Esophagus (tissue), 2 donors: ENCODE data around the gene PPP2R5C. TPM values are rescaled to one million over a fixed set of nuclear protein-coding genes. Genes with fewer than 3 reads are reported as not detected.
"Not testable (repeated sequence)": the region's sequence is repeated elsewhere in the genome, so short reads cannot be mapped to it uniquely, and the experiment has no call there.

ENCODE experiments used
- H3K27ac ChIP-seq, 2 donors: one replicate each; pipeline ENCODE4 v1.5.1; 2013; ENCODE audit warnings: low read depth in 2 of 2, mild to moderate bottlenecking in 2 of 2, inconsistent platforms in 1 of 2, low read length in 1 of 2, moderate library complexity in 1 of 2
- H3K27me3 ChIP-seq, 2 donors: one replicate each; pipeline ENCODE4 v1.6.1; 2013; ENCODE audit warnings: low read length in 2 of 2, control low read depth in 1 of 2, mild to moderate bottlenecking in 1 of 2; ENCODE audit not compliant: insufficient read depth in 2 of 2, control insufficient read depth in 1 of 2
- H3K36me3 ChIP-seq, 2 donors: one replicate each; pipeline ENCODE4 v1.6.1; 2013; ENCODE audit warnings: low read length in 1 of 2; ENCODE audit not compliant: control insufficient read depth in 2 of 2, insufficient read depth in 2 of 2
- H3K4me1 ChIP-seq, 2 donors: one replicate each; pipeline ENCODE4 v1.6.1; 2013; ENCODE audit warnings: low read length in 1 of 2; ENCODE audit not compliant: control insufficient read depth in 2 of 2, insufficient read depth in 2 of 2
- H3K4me3 ChIP-seq, 2 donors: one replicate each; pipeline ENCODE4 v1.5.1; 2013; ENCODE audit warnings: low read length in 2 of 2, mild to moderate bottlenecking in 2 of 2, low read depth in 1 of 2, moderate library complexity in 1 of 2
- H3K9me3 ChIP-seq, 2 donors: one replicate each; pipeline ENCODE4 v1.6.1; 2013; ENCODE audit warnings: mild to moderate bottlenecking in 2 of 2, low read depth in 1 of 2, low read length in 1 of 2, moderate library complexity in 1 of 2; ENCODE audit not compliant: control insufficient read depth in 2 of 2, insufficient read depth in 1 of 2
- WGBS, 2 donors: extraction: QIAGEN DNeasy Blood & Tissue Kit; methylation state at CpG; one replicate each; pipeline ENCODE4 v1.1.7; 2013; 5-methylcytosine and 5-hydroxymethylcytosine counted together
- polyA plus RNA-seq, 2 donors: library from polyadenylated mRNA; stranded (reverse); fragments of 200-250 nt; gene quantifications; one replicate each; pipeline ENCODE4 v1.2.3, GENCODE V29; 2013
- donor health status: healthy with polysubstance abuse.
- donor health status: Bipolar disorder and iron deficiency.

The PPP2R5C gene
- polyA plus RNA-seq, 2 donors: 64.8 to 87.3 TPM

DNA sequence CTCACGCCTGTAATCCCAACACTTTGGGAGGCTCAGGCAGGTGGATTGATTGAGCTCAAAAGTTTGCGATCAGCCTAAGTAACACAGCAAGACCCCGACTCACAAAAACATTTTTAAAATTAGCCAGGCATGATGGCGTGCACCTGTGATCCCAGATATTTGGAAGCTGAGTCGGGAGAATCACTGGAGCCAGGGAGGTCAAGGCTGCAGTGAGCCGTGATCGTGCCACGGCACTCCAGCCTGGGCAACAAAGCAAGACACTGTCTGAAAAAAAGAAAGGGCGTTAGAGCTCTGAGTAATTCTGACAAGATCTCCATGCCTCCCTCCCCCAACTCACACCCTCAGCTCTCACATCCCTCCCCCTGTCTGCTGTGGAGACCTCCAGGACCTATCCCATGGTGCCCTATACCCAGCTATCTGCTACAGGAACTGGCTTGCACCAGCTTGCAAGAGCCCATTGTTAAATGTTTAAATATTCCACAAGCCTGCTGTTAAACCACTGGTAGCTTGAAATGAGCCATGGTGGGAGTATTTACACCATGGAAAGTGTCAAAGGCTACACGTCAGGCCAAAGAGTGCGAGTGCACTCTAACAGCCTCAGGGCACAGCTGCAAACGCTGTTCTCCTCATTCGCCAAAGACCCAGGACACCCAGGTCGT is 35.1 kb upstream of the PPP2R5C start:
- Histone ChIP-seq H3K27me3 (no peaks in the 10 kb centered on the region), H3K4me1 (peaks cover 0 to 2% of the 10 kb centered on the region in 2 donors), H3K4me3 (no peak overlapping the region), H3K9me3 (no peaks in the 10 kb centered on the region), H3K36me3 (no peaks in the 10 kb centered on the region), H3K27ac (no peak overlapping the region)
- WGBS, 2 donors: 78 to 82% methylated on average over 14 of the region's 14 CpGs

- WGBS, 2 donors: 80 to 82% methylated on average over 8 of the region's 8 CpGs
- peaks cover 0 to 5% of the 10 kb centered on the region in 2 donors for H3K4me1 ChIP-seq
- H3K36me3 ChIP-seq: no peaks in the 10 kb centered on the region
- H3K4me3 ChIP-seq: no peak overlapping the region
- H3K27ac ChIP-seq: no peak overlapping the region
- H3K9me3 ChIP-seq: no peaks in the 10 kb centered on the region
- H3K27me3 ChIP-seq: no peaks in the 10 kb centered on the region
These were observed 34.6 kb upstream of the PPP2R5C start for GRCh38 chr14:101726954-101727302.

GRCh38 chr14:101727611-101728366 is 33.7 kb upstream of the PPP2R5C start:
- no peaks in the 10 kb centered on the region for H3K36me3 ChIP-seq
- whole genome bisulfite sequencing, 2 donors: 77 to 81% methylated on average over 7 of the region's 7 CpGs
- no peak overlapping the region for H3K4me3 ChIP-seq
- no peaks in the 10 kb centered on the region for H3K27me3 ChIP-seq
- H3K4me1 ChIP-seq: peaks cover 0 to 5% of the 10 kb centered on the region in 2 donors
- no peak overlapping the region for H3K27ac ChIP-seq
- no peaks in the 10 kb centered on the region for H3K9me3 ChIP-seq

DNA sequence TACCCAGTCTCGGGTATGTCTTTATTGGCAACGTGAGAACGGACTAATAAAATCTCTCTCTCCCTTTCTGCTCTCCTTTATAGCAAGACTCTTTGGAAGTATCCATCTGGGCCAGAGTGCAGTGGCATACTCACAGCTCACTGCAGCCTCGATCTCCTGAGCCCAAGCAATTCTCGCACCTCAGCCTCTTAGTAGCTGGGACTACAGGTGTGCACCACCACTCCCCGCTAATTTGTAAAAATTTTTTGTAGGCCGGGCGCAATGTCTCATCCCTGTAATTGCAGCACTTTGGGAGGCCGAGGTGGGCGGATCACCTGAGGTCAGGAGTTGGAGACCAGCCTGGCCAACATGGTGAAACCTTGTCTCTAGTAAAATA is 33.2 kb upstream of the PPP2R5C start:
- H3K9me3 ChIP-seq: peaks cover 0 to 3% of the 10 kb centered on the region in 2 donors
- peaks cover 0 to 5% of the 10 kb centered on the region in 2 donors for H3K4me1 ChIP-seq
- 92 to 93% methylated on average over 10 of the region's 10 CpGs for WGBS, 2 donors
- H3K27me3 ChIP-seq: no peaks in the 10 kb centered on the region
- H3K4me3 ChIP-seq: no peak overlapping the region
- no peaks in the 10 kb centered on the region for H3K36me3 ChIP-seq
- no peak overlapping the region for H3K27ac ChIP-seq

GRCh38 chr14:101729382-101729781 is 32.1 kb upstream of the PPP2R5C start:
- H3K4me3 ChIP-seq: no peak overlapping the region
- H3K27ac ChIP-seq: no peak overlapping the region
- H3K9me3 ChIP-seq: peaks cover 0 to 3% of the 10 kb centered on the region in 2 donors
- H3K4me1 ChIP-seq: peaks cover 0 to 5% of the 10 kb centered on the region in 2 donors
- no peaks in the 10 kb centered on the region for H3K36me3 ChIP-seq
- 91 to 92% methylated on average over 6 of the region's 6 CpGs for WGBS, 2 donors
- no peaks in the 10 kb centered on the region for H3K27me3 ChIP-seq

- 87 to 91% methylated on average over 4 of the region's 4 CpGs for WGBS, 2 donors
- H3K9me3 ChIP-seq, H3K4me3 ChIP-seq, H3K27me3 ChIP-seq, H3K27ac ChIP-seq, H3K4me1 ChIP-seq, H3K36me3 ChIP-seq: not testable (repeated sequence)
These were observed 31.4 kb upstream of the PPP2R5C start for GRCh38 chr14:101730157-101730556.

DNA sequence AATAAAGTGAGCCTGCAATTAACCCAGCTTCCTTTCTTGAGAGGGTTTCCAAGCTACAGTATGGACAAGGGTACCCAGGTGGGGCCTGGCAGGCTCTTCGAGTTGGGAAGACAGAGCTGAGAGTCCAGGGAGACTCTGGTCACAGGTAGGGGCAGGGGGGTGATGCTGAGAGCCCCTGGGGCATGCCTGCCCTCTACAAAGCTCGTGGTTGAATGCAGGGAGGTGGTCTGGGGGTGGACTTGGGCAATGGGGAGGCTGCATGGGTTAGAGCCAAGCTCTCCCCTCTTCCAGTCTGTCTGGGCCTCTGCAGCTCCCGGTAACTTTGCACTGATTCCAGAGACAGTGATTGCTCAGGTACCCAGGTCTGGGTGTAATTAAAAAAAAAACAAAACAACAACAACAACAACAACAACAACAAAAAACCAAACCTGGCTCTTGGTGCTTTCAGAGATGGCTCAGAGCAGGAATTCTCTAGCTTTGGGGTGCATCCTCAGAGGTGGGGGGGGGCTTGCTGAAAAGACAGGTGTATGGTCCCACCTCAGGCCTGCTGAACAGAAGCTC is 30.8 kb upstream of the PPP2R5C start:
- no peaks in the 10 kb centered on the region for H3K27me3 ChIP-seq
- H3K27ac ChIP-seq: peak overlapping the region; percentile 83 to 90
- peaks cover 0 to 3% of the 10 kb centered on the region in 2 donors for H3K9me3 ChIP-seq
- WGBS, 2 donors: 74 to 77% methylated on average over 3 of the region's 3 CpGs
- H3K36me3 ChIP-seq: no peaks in the 10 kb centered on the region
- no peak overlapping the region for H3K4me3 ChIP-seq
- peaks cover 0 to 5% of the 10 kb centered on the region in 2 donors for H3K4me1 ChIP-seq

- H3K4me3 ChIP-seq: peak overlapping the region in 1 of 2 donors; percentile 2
- no peaks in the 10 kb centered on the region for H3K36me3 ChIP-seq
- H3K9me3 ChIP-seq: peaks cover 0 to 3% of the 10 kb centered on the region in 2 donors
- 10 to 12% methylated on average over 16 of the region's 16 CpGs for WGBS, 2 donors
- peaks cover 0 to 5% of the 10 kb centered on the region in 2 donors for H3K4me1 ChIP-seq
- H3K27me3 ChIP-seq: no peaks in the 10 kb centered on the region
- peak overlapping the region; percentile 83 to 93 for H3K27ac ChIP-seq
These were observed 30.1 kb upstream of the PPP2R5C start for GRCh38 chr14:101731187-101732080.

DNA sequence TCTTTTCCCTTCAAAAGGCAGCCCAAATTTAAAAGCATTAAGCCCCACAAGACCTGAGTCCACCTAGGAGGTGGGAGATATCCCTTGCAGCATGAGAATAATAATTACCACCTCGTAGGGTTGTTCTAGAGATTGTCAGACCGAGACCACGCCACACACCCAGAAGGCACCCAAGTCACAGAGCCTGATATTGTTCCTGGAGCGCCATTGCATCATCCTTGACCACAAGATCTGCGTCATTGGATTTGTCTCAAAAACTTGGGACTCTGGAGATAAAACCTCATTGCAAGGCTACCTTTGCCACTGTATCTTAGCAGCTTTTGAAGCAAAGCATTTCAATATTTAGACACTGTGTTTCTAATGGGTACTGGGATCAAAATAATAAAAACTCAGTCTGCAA is 29.4 kb upstream of the PPP2R5C start:
- 81 to 88% methylated on average over 5 of the region's 5 CpGs for WGBS, 2 donors
- Histone ChIP-seq H3K27ac (peak overlapping the region in 1 of 2 donors; percentile 93), H3K27me3 (no peaks in the 10 kb centered on the region), H3K9me3 (peaks cover 0 to 3% of the 10 kb centered on the region in 2 donors), H3K4me3 (no peak overlapping the region), H3K36me3 (no peaks in the 10 kb centered on the region), H3K4me1 (peaks cover 0 to 5% of the 10 kb centered on the region in 2 donors)
